Measurements from ENCODE around the gene RAB4A.

DNA sequence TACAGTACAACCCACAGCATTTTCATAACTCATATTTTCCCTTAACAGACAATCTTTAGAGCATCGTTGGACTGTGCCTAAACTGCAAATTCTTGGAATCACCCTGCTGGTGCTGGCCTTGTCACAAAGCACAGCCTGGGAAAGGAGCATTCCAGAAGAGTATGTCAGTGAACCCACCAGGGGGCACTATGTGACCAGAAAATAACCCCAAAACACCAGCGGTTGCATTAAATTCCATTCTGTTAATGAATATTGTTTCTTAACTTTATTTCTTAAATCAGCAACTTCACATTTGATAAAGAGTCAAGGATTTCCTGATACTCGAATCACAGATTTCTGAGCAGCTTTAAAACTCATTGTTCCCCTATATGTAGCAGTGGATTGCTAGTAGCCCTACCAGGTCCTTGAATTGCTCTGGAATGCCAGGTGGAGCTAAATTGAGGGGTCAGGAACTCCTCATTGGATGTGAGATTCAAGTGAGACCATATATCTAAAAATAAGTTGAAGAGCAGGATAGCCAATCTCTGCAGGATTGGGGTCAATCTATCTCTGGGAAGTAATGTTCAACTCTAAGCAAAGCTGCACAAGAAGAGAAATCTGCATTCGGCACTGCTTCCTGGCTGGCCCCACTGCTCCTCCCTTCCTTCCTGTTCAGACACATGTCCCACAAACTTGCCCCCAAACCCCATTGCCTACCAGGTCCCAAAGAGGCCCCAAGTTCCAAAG lies 12.7 kb upstream of the RAB4A start:
- TF ChIP-seq, protein P1, sequence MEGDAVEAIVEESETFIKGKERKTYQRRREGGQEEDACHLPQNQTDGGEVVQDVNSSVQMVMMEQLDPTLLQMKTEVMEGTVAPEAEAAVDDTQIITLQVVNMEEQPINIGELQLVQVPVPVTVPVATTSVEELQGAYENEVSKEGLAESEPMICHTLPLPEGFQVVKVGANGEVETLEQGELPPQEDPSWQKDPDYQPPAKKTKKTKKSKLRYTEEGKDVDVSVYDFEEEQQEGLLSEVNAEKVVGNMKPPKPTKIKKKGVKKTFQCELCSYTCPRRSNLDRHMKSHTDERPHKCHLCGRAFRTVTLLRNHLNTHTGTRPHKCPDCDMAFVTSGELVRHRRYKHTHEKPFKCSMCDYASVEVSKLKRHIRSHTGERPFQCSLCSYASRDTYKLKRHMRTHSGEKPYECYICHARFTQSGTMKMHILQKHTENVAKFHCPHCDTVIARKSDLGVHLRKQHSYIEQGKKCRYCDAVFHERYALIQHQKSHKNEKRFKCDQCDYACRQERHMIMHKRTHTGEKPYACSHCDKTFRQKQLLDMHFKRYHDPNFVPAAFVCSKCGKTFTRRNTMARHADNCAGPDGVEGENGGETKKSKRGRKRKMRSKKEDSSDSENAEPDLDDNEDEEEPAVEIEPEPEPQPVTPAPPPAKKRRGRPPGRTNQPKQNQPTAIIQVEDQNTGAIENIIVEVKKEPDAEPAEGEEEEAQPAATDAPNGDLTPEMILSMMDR (IDR thresholded peaks at IDR 0.05; ENCODE audit: low read length) = peak; percentile 94
- no peak for TF ChIP-seq EZH2 (optimal IDR thresholded peaks at IDR 0.05; ENCODE audit: low read depth, low read length)

All from MM.1S (cell line).